Kidney (tissue), 14 donors: Measurements from ENCODE around the gene PGRMC2. TPM values are rescaled to one million over a fixed set of nuclear protein-coding genes. Genes with fewer than 3 reads are reported as not detected.

Source experiments
- DNase-seq, 5 donors: peaks; one replicate each; pipeline ENCODE4 v3.0.0-alpha.2; 2013 to 2020
- FAIRE-seq: peaks from 2 replicates; lab custom pipeline; 2012; peaks lifted over from hg19 to GRCh38; lab: Jason Lieb, UNC
- H3K27ac ChIP-seq, 2 donors: one replicate each; pipeline ENCODE4 v1.7.0; 2013; ENCODE audit warnings: low read depth in 2 of 2, low read length in 2 of 2, inconsistent platforms in 1 of 2
- H3K27me3 ChIP-seq: one replicate; pipeline ENCODE4 v1.7.1; 2013; ENCODE audit warnings: low read length, inconsistent platforms; ENCODE audit not compliant: control insufficient read depth, insufficient read depth
- H3K36me3 ChIP-seq, 3 donors: one replicate each; pipeline versions ENCODE4 v1.7.0 to v1.7.1; 2013; ENCODE audit warnings: low read length in 3 of 3, control low read depth in 1 of 3, inconsistent platforms in 1 of 3; ENCODE audit not compliant: insufficient read depth in 3 of 3, control insufficient read depth in 2 of 3
- H3K4me1 ChIP-seq, 3 donors: one replicate each; pipeline versions ENCODE4 v1.7.0 to v1.7.1; 2013; ENCODE audit warnings: low read length in 3 of 3, inconsistent platforms in 1 of 3, low read depth in 1 of 3; ENCODE audit not compliant: control insufficient read depth in 2 of 3, insufficient read depth in 2 of 3
- H3K4me3 ChIP-seq, 3 donors: one replicate each; pipeline versions ENCODE4 v1.7.0 to v1.8.1; 2013; ENCODE audit warnings: low read length in 3 of 3, control low read depth in 1 of 3, inconsistent platforms in 1 of 3
- H3K9ac ChIP-seq, 3 donors: one replicate each; pipeline versions ENCODE4 v1.7.0 to v1.7.1; 2013; ENCODE audit warnings: low read length in 3 of 3, control low read depth in 1 of 3, inconsistent platforms in 1 of 3
- H3K9me3 ChIP-seq, 3 donors: one replicate each; pipeline versions ENCODE4 v1.7.0 to v1.7.1; 2013; ENCODE audit warnings: low read length in 3 of 3, control low read depth in 1 of 3, inconsistent platforms in 1 of 3; ENCODE audit not compliant: control insufficient read depth in 2 of 3, insufficient read depth in 1 of 3
- intact Hi-C: fragments of 100-400 bp; cut with DNase I; formaldehyde crosslinking; loops from one replicate; pipeline ENCODE4 v1.11.1; 2022
- polyA plus RNA-seq: library from polyadenylated mRNA; stranded (reverse); fragments of 350-450 nt; fragmentation: Illumina TruSeq; extraction: RNeasy Lipid Tissue Mini Kit (QIAGEN cat#74804); gene quantifications from one replicate; pipeline ENCODE4 v1.2.3, GENCODE V29; 2014; ENCODE audit warnings: low read depth, low replicate concordance; ENCODE audit not compliant: insufficient read depth
- total RNA-seq: library from RNA; stranded (reverse); fragmentation: NEBNext Ultra II Directional; extraction: Animal tissue kit (Norgen Biotek cat#: 25700); gene quantifications from one replicate; pipeline ENCODE4 v1.2.1, GENCODE V29; 2021
- TF ChIP-seq, protein P1 (sequence below): IDR thresholded peaks from 3 replicates; pipeline ENCODE4 v1.5.1; 2012; ENCODE audit warnings: mild to moderate bottlenecking, moderate library complexity, borderline replicate concordance; ENCODE audit not compliant: insufficient read depth; ENCODE audit errors: extremely low read depth
- donor health status: control.
- donor health status: control.
- donor health status: control.
- donor health status: control.
- donor health status: control.
- donor health status: DM: yes; HTN: yes; CAD: no.
- donor health status: Normal renal cell carcinoma (clear cell type).

PGRMC2 gene
- total and polyA plus RNA-seq, 2 donors from 2014 or later: 65.7 to 70.0 TPM

DNA sequence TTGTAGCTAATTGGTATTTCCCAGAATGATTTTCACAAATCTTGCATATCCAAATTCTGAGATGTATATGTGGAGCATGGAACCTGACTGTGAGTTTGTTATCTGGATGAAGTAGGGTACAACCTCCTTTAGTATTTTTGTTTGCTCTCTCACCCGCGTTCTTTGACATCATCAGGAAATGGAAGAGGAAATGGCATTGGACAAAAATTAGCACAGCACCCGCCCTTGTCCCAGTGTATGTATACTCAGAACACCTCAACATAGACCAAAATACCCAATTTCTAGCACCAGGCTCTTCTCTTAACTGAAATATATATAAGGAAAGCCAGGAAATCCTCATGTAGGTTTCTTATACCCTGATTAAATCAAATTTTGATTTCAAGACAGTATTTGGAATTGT is 6.9 kb upstream of the PGRMC2 start:
- no peak overlapping the region for H3K9ac ChIP-seq
- no peaks in the 10 kb centered on the region for H3K36me3 ChIP-seq
- H3K4me3 ChIP-seq: no peak overlapping the region
- no peaks in the 10 kb centered on the region for H3K9me3 ChIP-seq
- no peaks in the 10 kb centered on the region for H3K27me3 ChIP-seq
- H3K27ac ChIP-seq: no peak overlapping the region
- FAIRE-seq: no peak
- intact Hi-C loops: no loop called here
- TF ChIP-seq, protein P1, sequence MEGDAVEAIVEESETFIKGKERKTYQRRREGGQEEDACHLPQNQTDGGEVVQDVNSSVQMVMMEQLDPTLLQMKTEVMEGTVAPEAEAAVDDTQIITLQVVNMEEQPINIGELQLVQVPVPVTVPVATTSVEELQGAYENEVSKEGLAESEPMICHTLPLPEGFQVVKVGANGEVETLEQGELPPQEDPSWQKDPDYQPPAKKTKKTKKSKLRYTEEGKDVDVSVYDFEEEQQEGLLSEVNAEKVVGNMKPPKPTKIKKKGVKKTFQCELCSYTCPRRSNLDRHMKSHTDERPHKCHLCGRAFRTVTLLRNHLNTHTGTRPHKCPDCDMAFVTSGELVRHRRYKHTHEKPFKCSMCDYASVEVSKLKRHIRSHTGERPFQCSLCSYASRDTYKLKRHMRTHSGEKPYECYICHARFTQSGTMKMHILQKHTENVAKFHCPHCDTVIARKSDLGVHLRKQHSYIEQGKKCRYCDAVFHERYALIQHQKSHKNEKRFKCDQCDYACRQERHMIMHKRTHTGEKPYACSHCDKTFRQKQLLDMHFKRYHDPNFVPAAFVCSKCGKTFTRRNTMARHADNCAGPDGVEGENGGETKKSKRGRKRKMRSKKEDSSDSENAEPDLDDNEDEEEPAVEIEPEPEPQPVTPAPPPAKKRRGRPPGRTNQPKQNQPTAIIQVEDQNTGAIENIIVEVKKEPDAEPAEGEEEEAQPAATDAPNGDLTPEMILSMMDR: no peak
- H3K4me1 ChIP-seq: no peaks in the 10 kb centered on the region
- no peak for DNase-seq

DNA sequence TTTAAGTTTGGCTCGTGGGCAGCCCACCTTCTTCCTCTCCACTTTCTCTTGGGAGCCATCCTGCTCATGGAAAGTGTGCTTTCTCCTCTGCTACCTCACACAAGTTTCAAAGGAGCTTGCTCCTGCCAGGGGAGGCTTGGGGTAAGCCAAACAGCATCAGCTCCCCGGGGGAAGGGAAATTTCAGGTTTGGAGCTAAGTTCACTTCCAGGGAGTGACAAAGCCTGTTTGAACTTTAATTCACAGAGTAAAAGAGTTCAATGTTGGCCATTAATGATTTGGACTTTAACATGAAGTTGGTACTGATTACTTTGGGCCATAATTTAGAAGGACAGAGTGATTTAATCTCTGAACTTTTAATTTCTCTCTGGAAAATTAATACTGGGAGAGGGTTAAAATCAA is 4.7 kb upstream of the PGRMC2 start:
- intact Hi-C loops: no loop called here
- no peaks in the 10 kb centered on the region for H3K36me3 ChIP-seq
- FAIRE-seq (no peak), DNase-seq (no peak)
- no peak overlapping the region for H3K9ac ChIP-seq
- H3K27me3 ChIP-seq: no peaks in the 10 kb centered on the region
- H3K4me1 ChIP-seq: peaks cover 0 to 2% (median 0%) of the 10 kb centered on the region in 3 donors
- no peak overlapping the region for H3K4me3 ChIP-seq
- no peak overlapping the region for H3K27ac ChIP-seq
- TF ChIP-seq, protein P1: no peak
- no peaks in the 10 kb centered on the region for H3K9me3 ChIP-seq

DNA sequence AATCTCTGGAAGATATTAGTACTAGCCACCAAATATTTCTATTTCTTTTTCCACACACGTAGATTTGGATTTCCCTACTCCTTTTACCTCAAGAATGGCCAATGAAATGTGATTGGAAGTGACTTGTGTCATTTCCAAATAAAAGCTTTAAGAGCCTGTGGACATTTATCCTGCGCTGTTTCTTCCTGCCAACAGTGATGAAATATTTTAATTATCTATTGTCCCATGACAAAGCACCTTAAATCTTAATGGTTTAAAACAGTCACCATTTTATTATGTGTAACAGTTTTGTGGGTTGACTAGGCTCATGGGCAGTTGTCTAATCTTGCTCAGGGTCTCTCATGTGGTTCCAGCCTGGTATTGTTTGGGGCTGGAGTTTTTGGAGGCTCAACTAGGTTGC is 3.5 kb upstream of the PGRMC2 start:
- Histone ChIP-seq H3K27ac (no peak overlapping the region), H3K9me3 (no peaks in the 10 kb centered on the region), H3K9ac (no peak overlapping the region), H3K4me1 (peaks cover 0 to 2% (median 0%) of the 10 kb centered on the region in 3 donors), H3K27me3 (no peaks in the 10 kb centered on the region), H3K36me3 (no peaks in the 10 kb centered on the region), H3K4me3 (no peak overlapping the region)
- TF ChIP-seq, protein P1: no peak
- FAIRE-seq: no peak
- no peak for DNase-seq
- intact Hi-C loops: no loop called here

DNA sequence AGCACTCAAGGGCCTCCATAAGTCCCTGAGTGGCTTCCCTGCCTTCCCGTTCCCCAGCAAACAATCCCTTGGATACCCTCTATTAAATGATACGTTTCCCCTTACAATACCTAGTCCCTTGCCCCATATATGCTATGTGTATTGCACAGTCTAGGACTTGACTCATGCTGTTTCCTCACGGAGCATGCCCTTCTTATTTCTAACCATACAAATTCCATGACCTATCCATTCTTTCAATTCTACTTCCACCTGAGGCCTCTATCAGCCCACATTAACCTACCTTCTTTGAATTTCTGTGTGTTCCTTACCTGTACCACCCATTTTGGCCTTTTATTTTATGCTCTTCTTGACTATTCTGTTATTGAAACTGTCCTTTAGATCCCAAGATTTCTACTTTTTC is 2.9 kb upstream of the PGRMC2 start:
- Histone ChIP-seq H3K27me3 (no peaks in the 10 kb centered on the region), H3K27ac (no peak overlapping the region), H3K9me3 (no peaks in the 10 kb centered on the region), H3K4me3 (no peak overlapping the region), H3K9ac (no peak overlapping the region), H3K4me1 (peaks cover 0 to 2% (median 0%) of the 10 kb centered on the region in 3 donors), H3K36me3 (no peaks in the 10 kb centered on the region)
- intact Hi-C loops: no loop called here
- DNase-seq (no peak), FAIRE-seq (no peak)
- TF ChIP-seq, protein P1: no peak
